NCI-H1694 (cell line): ENCODE measurements around the gene GLS.
A peak's percentile ranks its signal among the peaks of the same experiment; 100 is the strongest.
"Not testable (repeated sequence)": the region's sequence is repeated elsewhere in the genome, so short reads cannot be mapped to it uniquely, and the experiment has no call there.

Experiments
- DNase-seq: peaks from one replicate; lab custom pipeline; 2025; lab: John Stamatoyannopoulos, UW

Gene GLS

DNA sequence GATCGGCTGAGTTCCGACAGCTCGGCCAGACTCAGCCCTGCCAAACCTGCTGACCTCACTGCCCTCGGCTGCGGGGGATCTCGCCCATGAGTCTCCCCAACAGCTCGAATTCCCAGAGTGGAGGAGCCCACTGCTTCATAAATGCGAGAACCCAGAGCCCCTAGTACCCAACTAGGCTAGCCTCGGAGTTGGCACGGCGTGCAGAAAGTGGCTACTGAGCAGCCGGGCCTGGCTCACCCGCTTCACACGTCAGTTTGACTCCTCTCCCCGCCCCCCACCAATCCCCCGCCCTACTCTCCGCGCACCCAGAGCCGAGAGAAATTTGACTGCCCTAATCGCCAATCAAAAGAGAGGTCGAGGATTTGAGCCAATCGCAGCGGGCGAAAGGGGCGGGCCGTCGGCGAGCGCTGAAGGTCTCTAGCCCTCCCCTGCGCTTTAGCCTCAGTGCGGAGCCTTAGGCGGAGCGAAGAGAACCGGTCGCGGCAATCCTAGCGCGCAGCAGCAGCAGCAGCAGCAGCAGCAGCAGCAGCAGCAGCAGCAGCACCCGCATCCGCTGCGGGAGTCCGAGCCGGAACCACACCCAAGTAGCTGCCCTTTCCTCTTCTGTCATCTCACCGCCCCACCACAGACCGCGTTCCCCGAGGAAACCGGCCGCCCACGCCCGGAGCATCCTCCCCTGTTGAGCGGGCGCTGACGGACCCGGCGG, at the start of gene GLS:
TSS of gene GLS (plus strand) at position 444 of the 706 bp plus-strand sequence. CDS start 264 bp downstream, outside the sequence.
- DNase-seq: peak; percentile 94

GRCh38 chr2:190831941-190832340, 48.7 kb upstream of the GLS start:
- DNase-seq: no peak

GRCh38 chr2:190834890-190835208, 45.8 kb upstream of the GLS start:
- no peak for DNase-seq

DNA sequence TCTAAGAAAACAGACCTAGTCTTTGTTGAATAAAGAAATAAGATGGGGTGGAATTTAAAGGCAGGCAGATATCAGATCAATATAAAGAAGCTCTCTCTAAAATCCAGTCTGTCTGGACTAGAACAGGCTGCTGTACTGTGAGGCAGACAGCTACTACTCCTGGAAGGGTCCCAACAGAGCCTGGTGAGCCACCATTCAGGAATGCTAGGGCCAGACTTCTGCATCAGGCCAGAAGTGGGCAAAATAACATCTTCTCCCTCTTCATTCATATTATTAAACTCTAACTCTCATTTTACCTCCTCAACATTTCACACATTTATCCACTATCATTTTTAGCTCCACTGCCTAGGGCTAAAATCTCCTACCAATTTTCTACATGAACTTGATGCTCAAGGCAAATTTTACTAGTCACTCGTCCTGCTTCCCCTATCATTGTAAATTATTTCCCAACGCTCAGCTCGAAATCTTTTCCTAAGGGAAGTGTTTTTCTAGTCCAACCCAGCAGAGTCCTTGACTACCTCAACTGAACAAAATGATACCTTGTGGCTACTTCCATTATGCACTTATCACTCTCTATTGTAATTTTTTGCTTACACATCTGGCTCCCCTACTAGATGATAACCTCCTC, 45.2 kb upstream of the GLS start:
- DNase-seq: no peak

GRCh38 chr2:190836767-190837166, 43.9 kb upstream of the GLS start:
- no peak for DNase-seq

GRCh38 chr2:190837420-190837819, 43.2 kb upstream of the GLS start:
- no peak for DNase-seq

DNA sequence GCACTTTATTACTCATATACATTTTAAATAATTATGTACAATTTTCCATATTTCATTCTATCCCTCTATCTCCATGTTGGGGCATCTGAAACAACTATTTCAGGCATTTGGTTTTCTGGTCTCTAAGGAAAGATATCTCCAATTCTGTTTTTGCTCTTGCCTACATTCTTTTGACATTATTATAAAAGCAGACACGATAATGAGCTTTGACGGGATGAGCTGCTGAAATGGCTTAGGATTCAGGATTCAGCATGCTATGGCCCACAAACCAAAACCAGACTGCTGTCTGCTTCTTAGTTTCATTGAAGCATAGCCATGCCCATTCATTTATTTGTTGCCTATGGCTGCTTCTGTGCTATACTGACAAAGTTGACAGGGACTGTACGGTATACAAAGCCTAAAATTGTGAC, 42.7 kb upstream of the GLS start:
- DNase-seq: no peak

DNA sequence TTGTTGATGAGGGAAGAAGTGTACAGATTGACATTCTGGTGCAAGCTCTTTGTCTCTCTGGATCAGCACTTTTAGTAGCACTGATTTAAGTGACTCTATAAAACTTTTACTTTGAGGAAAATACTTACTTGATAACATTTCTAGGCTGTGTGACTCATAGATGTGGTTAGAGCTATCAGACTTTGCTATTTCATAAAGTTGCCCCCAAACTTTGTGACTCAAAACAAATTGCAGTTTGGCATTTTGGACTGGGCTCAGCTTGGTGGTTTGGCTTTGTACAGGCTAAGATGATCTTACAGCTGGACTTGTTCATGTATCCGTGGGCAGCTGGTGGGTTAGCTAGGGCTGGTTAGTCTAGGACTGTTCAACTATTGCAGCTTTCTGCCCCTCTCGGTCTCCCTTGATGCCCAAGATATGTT, 42.1 kb upstream of the GLS start:
- no peak for DNase-seq

DNA sequence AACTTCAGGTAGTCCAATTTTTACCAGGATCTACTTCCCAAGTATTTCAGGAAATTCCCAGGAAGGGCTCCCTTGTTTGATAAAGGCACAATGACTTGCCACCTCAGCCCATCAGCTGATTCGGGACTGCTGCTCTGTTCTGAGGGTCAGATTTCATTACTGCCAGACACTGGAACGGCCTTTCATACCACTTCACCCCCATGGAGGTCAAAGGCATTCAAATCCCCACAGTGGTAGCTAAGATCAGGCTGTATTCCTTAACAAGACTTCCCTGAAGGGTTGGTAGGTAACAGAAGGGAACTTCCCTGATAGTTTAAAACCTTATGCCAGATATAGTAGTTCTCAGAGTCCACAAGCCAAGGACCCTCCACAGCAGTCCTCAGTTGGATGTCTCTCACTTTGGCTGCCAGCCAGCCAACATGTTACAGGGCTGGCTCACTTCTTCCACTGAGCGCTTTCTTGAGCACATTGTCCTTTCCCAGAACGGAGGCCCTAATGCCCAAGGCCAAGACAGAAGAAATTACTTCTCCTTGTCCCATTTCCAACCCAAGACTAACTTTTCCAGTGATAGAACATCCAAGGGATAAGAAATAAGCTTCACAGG, 40.0 kb upstream of the GLS start:
- DNase-seq: no peak

GRCh38 chr2:190841707-190842505, 38.7 kb upstream of the GLS start:
- no peak for DNase-seq

GRCh38 chr2:190842606-190843104, 38.0 kb upstream of the GLS start:
- DNase-seq: no peak

- no peak for DNase-seq
These were observed 36.5 kb upstream of the GLS start for GRCh38 chr2:190843890-190844699.

DNA sequence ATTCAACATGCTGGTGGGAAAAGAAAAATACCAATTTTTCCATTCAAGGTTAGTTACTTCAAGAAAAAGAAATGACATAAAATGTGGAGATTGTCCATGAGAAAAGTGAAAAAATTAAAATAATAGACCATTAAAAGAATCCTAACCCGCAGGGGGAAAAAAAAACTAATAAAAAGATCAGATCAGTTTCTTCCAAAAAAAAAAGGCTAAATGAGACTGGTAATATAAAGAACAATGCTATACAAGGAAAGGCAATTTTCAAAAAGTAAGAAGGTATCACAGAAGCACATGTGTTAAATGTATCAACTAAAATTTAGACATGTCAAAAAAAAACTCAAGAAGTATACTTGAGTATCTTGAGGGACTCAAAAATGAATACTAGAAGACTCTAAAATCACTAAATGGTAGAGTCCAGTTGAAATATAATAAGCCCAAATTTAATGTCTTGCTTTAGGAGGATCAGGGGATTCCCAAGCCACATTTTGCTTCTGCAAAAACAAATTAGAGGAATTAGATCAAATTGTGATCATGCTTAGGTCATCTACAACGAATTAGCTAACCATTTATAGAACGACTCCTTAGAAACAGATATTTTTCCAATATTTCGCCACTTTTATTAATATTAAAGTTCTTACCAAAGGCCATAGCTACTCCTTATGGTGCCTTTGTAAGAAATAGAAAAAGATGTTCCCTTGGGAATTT, 35.8 kb upstream of the GLS start:
- no peak for DNase-seq

- no peak for DNase-seq
These were observed 33.9 kb upstream of the GLS start for GRCh38 chr2:190846746-190847145.

GRCh38 chr2:190847504-190848081, 33.0 kb upstream of the GLS start:
- no peak for DNase-seq

DNA sequence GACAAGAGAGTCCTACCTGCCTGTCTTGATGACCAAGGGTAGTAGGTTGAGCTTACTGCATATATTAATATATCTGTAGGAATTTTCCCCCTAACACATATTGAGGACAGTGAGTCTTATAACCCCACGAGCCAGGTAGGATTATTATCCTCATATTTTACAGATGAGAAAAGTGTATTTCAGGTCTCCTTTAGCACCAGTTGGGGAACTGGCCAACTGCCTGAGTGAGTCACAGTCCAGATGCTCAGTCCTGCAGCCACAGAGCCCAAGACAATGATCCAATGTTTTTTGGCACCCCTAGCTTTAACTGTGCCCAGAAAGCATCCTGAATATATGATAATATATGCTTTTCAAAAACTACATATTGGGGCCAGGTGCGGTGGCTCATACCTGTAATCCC, 30.8 kb upstream of the GLS start:
- no peak for DNase-seq

- not testable (repeated sequence) for DNase-seq
These were observed 27.6 kb upstream of the GLS start for GRCh38 chr2:190853022-190853421.

GRCh38 chr2:190853531-190854383, 26.9 kb upstream of the GLS start:
- no peak for DNase-seq

DNA sequence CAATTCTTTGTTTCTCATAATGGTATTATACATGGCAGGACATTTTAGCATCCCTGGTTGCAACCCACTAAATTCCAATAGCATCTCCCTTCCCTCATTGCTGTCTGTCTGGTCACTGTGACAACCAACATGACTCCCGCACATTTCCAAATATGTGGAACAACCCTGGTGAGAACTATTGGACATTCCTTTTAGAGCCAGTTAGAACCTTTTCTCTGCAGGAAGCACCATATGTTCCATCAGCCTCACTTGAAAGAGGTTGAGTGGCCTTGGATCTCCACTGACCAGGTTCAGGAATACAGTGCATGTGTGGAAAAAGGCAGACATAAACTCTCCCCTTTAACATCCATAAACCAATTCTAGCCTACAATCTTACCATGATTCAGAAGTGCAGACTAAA, 25.9 kb upstream of the GLS start:
- DNase-seq: no peak

GRCh38 chr2:190855245-190855644, 25.4 kb upstream of the GLS start:
- no peak for DNase-seq
